K562 (cell line): ENCODE data around the gene ARNT2. TPM values are rescaled to one million over a fixed set of nuclear protein-coding genes. Genes with fewer than 3 reads are reported as not detected.

Experiments used
- ATAC-seq: fragments of 200-7000 bp; cut with Tn5 transposase; 3 replicates; pipeline ENCODE4 v1.9.1; 2020; ENCODE audit warnings: moderate library complexity
- BruUV-seq: library from RNA; stranded (reverse); fragments of 400-500 nt; replicated peaks from 2 replicates; lab custom pipeline; 2021; lab: Mats Ljungman, UMichigan
- CTCF ChIA-PET: fragments of 300-600 bp; formaldehyde crosslinking; extraction: SDS; loops from one replicate; lab custom pipeline; 2021; ENCODE audit warnings: low intra/inter-chr PET ratio; lab: Yijun Ruan, JAX
- POLR2A ChIA-PET: fragments of 300-600, 350-650 bp; sonication (Branson Sonifier 250); formaldehyde crosslinking; extraction: SDS; loops from one replicate; lab custom pipeline; 2021; ENCODE audit warnings: antibody characterized with exemption, inconsistent platforms; lab: Yijun Ruan, JAX
- DNase-seq, 4 experiments: peaks; one replicate each; pipeline versions ENCODE4 v3.0.0 to v3.0.0-alpha.2; 2011 to 2018; ENCODE audit warnings: low spot score in 3 of 4, mixed read lengths in 3 of 4; ENCODE audit errors: extremely low read depth in 1 of 4
- FAIRE-seq: peaks from 2 replicates; lab custom pipeline; 2011; peaks lifted over from hg19 to GRCh38; lab: Jason Lieb, UNC
- H2AFZ ChIP-seq: 2 replicates; pipeline ENCODE4 v1.6.0; 2011; ENCODE audit warnings: low read depth, low read length, control low read depth, inconsistent platforms
- H3K27ac ChIP-seq: fragments of 200-600 bp; 3 replicates; pipeline ENCODE4 v1.8.0; 2011; ENCODE audit warnings: low read depth, mild to moderate bottlenecking, control low read depth, inconsistent platforms, low read length, moderate library complexity, mixed read lengths; ENCODE audit errors: extremely low read depth
- H3K27me3 ChIP-seq, 2 experiments: fragments of 300-600 bp in 1 of 2; 2 replicates in 1 of 2; 3 replicates in 1 of 2; pipeline versions ENCODE4 v1.6.0 to v1.8.0; 2011; ENCODE audit warnings: inconsistent platforms in 2 of 2, low read length in 2 of 2, mild to moderate bottlenecking in 1 of 2, mixed read lengths in 1 of 2, moderate library complexity in 1 of 2; ENCODE audit not compliant: control insufficient read depth in 2 of 2, insufficient read depth in 2 of 2
- H3K36me3 ChIP-seq: fragments of 300-600 bp; 3 replicates; pipeline ENCODE4 v1.8.0; 2011; ENCODE audit warnings: mild to moderate bottlenecking, low read length, inconsistent platforms; ENCODE audit not compliant: control insufficient read depth, insufficient read depth
- H3K4me1 ChIP-seq, 2 experiments: fragments of 200-600 bp in 1 of 2; replicated peaks in 1 of 2; 2 replicates in 1 of 2; 3 replicates in 1 of 2; pipeline versions ENCODE4 v1.5.1 to v1.8.0; 2011; ENCODE audit warnings: inconsistent platforms in 2 of 2, low read length in 2 of 2, mild to moderate bottlenecking in 1 of 2, mixed read lengths in 1 of 2, moderate library complexity in 1 of 2; ENCODE audit not compliant: control insufficient read depth in 2 of 2, insufficient read depth in 2 of 2
- H3K4me2 ChIP-seq: 2 replicates; pipeline ENCODE4 v1.6.1; 2011; ENCODE audit warnings: low read length, control low read depth, inconsistent platforms, mixed read lengths; ENCODE audit not compliant: insufficient read depth
- H3K4me3 ChIP-seq: fragments of 200-600 bp; sonication (generic), shearing (Covaris generic); 2 replicates; pipeline ENCODE4 v1.5.1; 2016; ENCODE audit warnings: control low read depth, inconsistent platforms
- H3K79me2 ChIP-seq: fragments of 200-600 bp; 3 replicates; pipeline ENCODE4 v1.8.0; 2011; ENCODE audit warnings: low read length, inconsistent platforms; ENCODE audit not compliant: control insufficient read depth, insufficient read depth
- H3K9ac ChIP-seq, 2 experiments: 2 replicates each; pipeline versions ENCODE4 v1.6.0 to v1.6.1; 2011; ENCODE audit warnings: low read depth in 2 of 2, low read length in 2 of 2, control low read depth in 1 of 2, inconsistent platforms in 1 of 2, mild to moderate bottlenecking in 1 of 2, mixed read lengths in 1 of 2; ENCODE audit not compliant: insufficient read depth in 1 of 2
- H3K9me1 ChIP-seq: one replicate; pipeline ENCODE4 v1.6.0; 2011; ENCODE audit warnings: inconsistent platforms, mild to moderate bottlenecking, low read length, moderate library complexity; ENCODE audit not compliant: control insufficient read depth, insufficient read depth
- H3K9me3 ChIP-seq: replicated peaks from 2 replicates; pipeline ENCODE4 v1.5.1; 2011; ENCODE audit warnings: low read depth, low read length, inconsistent platforms; ENCODE audit not compliant: control insufficient read depth, insufficient read depth
- H4K20me1 ChIP-seq: replicated peaks from 2 replicates; pipeline ENCODE4 v1.6.1; 2011; ENCODE audit warnings: low read length, inconsistent platforms, mixed read lengths; ENCODE audit not compliant: control insufficient read depth, insufficient read depth
- CBFB ChIP-seq: sonication (generic); formaldehyde crosslinking; IDR thresholded peaks from 2 replicates; pipeline ENCODE4 v1.4.0; 2020; ENCODE audit warnings: mild to moderate bottlenecking, missing genetic modification reagents
- CBX2 ChIP-seq: fragments of 200-600 bp; sonication (generic); IDR thresholded peaks from one replicate; pipeline ENCODE4 v1.6.1; 2012; ENCODE audit warnings: mild to moderate bottlenecking, low read length, inconsistent platforms; ENCODE audit not compliant: insufficient read depth, poor library complexity, severe bottlenecking
- CHD4 ChIP-seq: fragments of 200-600 bp; sonication (generic); IDR thresholded peaks from 3 replicates; pipeline ENCODE4 v1.6.1; 2012; ENCODE audit warnings: low read depth, mild to moderate bottlenecking, mixed read lengths, low read length, inconsistent platforms; ENCODE audit not compliant: insufficient read depth, insufficient replicate concordance, poor library complexity, severe bottlenecking
- ERF ChIP-seq: fragments of 450-650 bp; formaldehyde crosslinking; IDR thresholded peaks from 2 replicates; pipeline ENCODE4 v1.4.0; 2020; ENCODE audit warnings: mild to moderate bottlenecking, mixed read lengths
- ETS1 ChIP-seq: conservative IDR thresholded peaks from 2 replicates; pipeline ENCODE4 v1.6.1; 2011; ENCODE audit warnings: low read depth, mild to moderate bottlenecking, low read length; ENCODE audit not compliant: control insufficient read depth
- HDAC3 ChIP-seq: fragments of 450-650 bp; IDR thresholded peaks from 2 replicates; pipeline ENCODE4 v1.6.1; 2018; ENCODE audit warnings: borderline replicate concordance, mild to moderate bottlenecking, moderate library complexity; ENCODE audit not compliant: partially characterized antibody
- NBN ChIP-seq: fragments of 450-650 bp; IDR thresholded peaks from 2 replicates; pipeline ENCODE4 v1.6.1; 2016; ENCODE audit warnings: low read depth, mild to moderate bottlenecking
- NCOA6 ChIP-seq: fragments of 450-650 bp; IDR thresholded peaks from 2 replicates; pipeline ENCODE4 v1.6.1; 2017; ENCODE audit warnings: mild to moderate bottlenecking
- SAP30 ChIP-seq: fragments of 200-600 bp; sonication (generic); IDR thresholded peaks from 2 replicates; pipeline ENCODE4 v1.6.1; 2012; ENCODE audit warnings: borderline replicate concordance, low read depth, mild to moderate bottlenecking, moderate library complexity, low read length, control low read depth, inconsistent platforms; ENCODE audit not compliant: insufficient read depth, poor library complexity, severe bottlenecking
- TARDBP ChIP-seq: fragments of 450-650 bp; IDR thresholded peaks from 2 replicates; pipeline ENCODE4 v1.6.1; 2016
- ZNF217 ChIP-seq: sonication (generic); formaldehyde crosslinking; IDR thresholded peaks from 2 replicates; pipeline ENCODE4 v1.8.0; 2022; ENCODE audit warnings: mild to moderate bottlenecking, missing genetic modification reagents
- ZNF668 ChIP-seq: fragments of 250-450 bp; sonication (Bioruptor Pico); IDR thresholded peaks from 2 replicates; pipeline ENCODE4 v1.8.0; 2022; ENCODE audit warnings: mild to moderate bottlenecking, inconsistent platforms
- ZNF830 ChIP-seq: fragments of 250-450 bp; sonication (Bioruptor Pico); IDR thresholded peaks from 2 replicates; pipeline ENCODE4 v1.5.0; 2021; ENCODE audit warnings: mild to moderate bottlenecking
- WGBS: fragments of 100-300 bp; shearing (Covaris generic); methylation state at CpG from one replicate; pipeline ENCODE4 v1.1.6; 2016; ENCODE audit warnings: low coverage, mixed read lengths; ENCODE audit not compliant: insufficient coverage; ENCODE audit errors: missing lambda C conversion rate; 5-methylcytosine and 5-hydroxymethylcytosine counted together
- in situ Hi-C: fragments of 300-500 bp; cut with MboI; formaldehyde crosslinking; loops from 4 replicates; pipeline ENCODE4 v1.15.0; 2018; ENCODE audit warnings: inconsistent platforms, mixed read lengths
- intact Hi-C: fragments of 100-400 bp; cut with micrococcal nuclease; formaldehyde crosslinking; loops from 2 replicates; pipeline ENCODE4 v1.14.2; 2022
- polyA plus RNA-seq, 8 experiments: library from polyadenylated mRNA; depleted of rRNA in 4 of 8; stranded (reverse) in 5 of 8; unstranded in 3 of 8; fragments of >200 nt; fragmentation: Nextera tagmentation in 2 of 8; fragmentation: Illumina TruSeq in 1 of 8; extraction: Ambion mirVana in 2 of 8; extraction: Trizol in 1 of 8; gene quantifications; 2 replicates each; pipeline versions ENCODE4 v1.2.1 to v1.2.3, GENCODE V29; 2011 to 2014; ENCODE audit warnings: inconsistent platforms in 1 of 8, missing spikeins in 1 of 8
- total RNA-seq, 7 experiments: library from RNA; depleted of rRNA in 6 of 7; stranded (reverse); fragments of >200 nt in 6 of 7; fragmentation: Illumina TruSeq in 2 of 7; extraction: Trizol in 2 of 7; gene quantifications; 2 replicates each; pipeline versions ENCODE4 v1.2.1 to v1.2.3, GENCODE V29; 2011 to 2021; ENCODE audit warnings: low replicate concordance in 1 of 7
- TF ChIP-seq, protein P1 (sequence below): fragments of 450-650 bp; formaldehyde crosslinking; IDR thresholded peaks from 2 replicates; pipeline ENCODE4 v1.4.0; 2022; ENCODE audit warnings: missing genetic modification characterization
- TF ChIP-seq, protein P2 (sequence below): sonication (generic); formaldehyde crosslinking; IDR thresholded peaks from 2 replicates; pipeline ENCODE4 v1.8.1; 2023; ENCODE audit warnings: mild to moderate bottlenecking, missing genetic modification reagents

Gene ARNT2
- total and polyA plus RNA-seq, 9 of the 15 experiments (the other 6 are each of a cell fraction or from before 2014, with no cell fraction given), result 0.01 TPM; not detected in 8

DNA sequence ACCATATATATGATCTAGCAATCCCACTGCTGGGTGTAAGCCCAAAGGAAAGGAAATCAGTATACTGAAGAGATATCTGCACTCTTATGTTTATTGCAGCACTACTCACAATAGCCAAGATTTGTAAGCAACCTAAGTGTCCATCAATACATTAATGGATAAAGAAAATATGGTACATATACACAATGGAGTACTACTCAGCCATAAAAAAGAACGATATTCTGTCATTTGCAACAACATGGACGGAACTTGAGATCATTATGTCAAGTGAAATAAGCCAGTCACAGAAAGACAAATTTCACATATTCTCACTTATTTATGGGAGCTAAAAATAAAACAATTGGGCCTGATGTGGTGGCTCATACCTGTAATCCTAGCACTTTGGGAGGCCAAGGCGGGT is 21.9 kb upstream of the ARNT2 start (continued):
- TF ChIP-seq, protein P1, sequence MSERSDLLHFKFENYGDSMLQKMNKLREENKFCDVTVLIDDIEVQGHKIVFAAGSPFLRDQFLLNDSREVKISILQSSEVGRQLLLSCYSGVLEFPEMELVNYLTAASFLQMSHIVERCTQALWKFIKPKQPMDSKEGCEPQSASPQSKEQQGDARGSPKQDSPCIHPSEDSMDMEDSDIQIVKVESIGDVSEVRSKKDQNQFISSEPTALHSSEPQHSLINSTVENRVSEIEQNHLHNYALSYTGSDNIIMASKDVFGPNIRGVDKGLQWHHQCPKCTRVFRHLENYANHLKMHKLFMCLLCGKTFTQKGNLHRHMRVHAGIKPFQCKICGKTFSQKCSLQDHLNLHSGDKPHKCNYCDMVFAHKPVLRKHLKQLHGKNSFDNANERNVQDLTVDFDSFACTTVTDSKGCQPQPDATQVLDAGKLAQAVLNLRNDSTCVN (CRISPR knock-in tag), result no peak
- TF ChIP-seq ERF (CRISPR knock-in tag), result no peak
- no peak for TF ChIP-seq CHD4
- TF ChIP-seq NBN, result no peak
- no peak for TF ChIP-seq ZNF217 (CRISPR knock-in tag)
- no peak for TF ChIP-seq CBX2

DNA sequence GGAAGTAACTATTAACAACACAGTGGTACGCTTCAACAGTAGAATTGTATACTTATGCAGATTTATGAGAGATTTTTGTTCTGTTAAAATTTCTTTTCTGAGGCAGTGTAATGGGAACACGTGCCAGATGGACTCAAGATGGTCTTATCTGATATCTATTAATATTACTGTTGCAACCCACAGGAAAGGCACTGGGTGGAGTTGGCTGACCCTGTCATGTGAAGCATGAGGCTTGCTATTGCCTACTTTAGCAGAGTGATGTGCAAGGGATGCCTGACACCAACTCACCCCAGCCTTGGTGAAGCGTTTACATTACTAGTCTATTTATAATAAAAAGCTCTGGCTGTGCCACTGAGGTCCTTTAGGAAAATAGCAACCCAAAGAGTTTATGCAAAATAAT is 19.8 kb upstream of the ARNT2 start:
- H3K36me3 ChIP-seq, result no peaks in the 10 kb centered on the region
- no peaks in the 10 kb centered on the region for H4K20me1 ChIP-seq
- H3K27ac ChIP-seq, result no peak overlapping the region
- BruUV-seq, result no TSS peak
- in situ Hi-C loops, result no loop called here
- H3K4me2 ChIP-seq, result no peak overlapping the region
- WGBS, result 0% methylated on average over 3 of the region's 3 CpGs
- DNase-seq (no peak), FAIRE-seq (no peak), ATAC-seq (no peak)
- H3K4me1 ChIP-seq, result no peaks in the 10 kb centered on the region
- H3K9me1 ChIP-seq, result no peaks in the 10 kb centered on the region
- H3K4me3 ChIP-seq, result no peak overlapping the region
- no peak overlapping the region for H2AFZ ChIP-seq
- no peaks in the 10 kb centered on the region for H3K79me2 ChIP-seq
- no peak overlapping the region for H3K9ac ChIP-seq
- H3K27me3 ChIP-seq, result peaks cover 6 to 12% of the 10 kb centered on the region in 2 experiments; a peak in 4 of 5 replicates
- intact Hi-C loops, result no loop called here
- no peaks in the 10 kb centered on the region for H3K9me3 ChIP-seq
- ChIA-PET POLR2A (no interaction called here), CTCF (no interaction called here)
- TF ChIP-seq, protein P2, sequence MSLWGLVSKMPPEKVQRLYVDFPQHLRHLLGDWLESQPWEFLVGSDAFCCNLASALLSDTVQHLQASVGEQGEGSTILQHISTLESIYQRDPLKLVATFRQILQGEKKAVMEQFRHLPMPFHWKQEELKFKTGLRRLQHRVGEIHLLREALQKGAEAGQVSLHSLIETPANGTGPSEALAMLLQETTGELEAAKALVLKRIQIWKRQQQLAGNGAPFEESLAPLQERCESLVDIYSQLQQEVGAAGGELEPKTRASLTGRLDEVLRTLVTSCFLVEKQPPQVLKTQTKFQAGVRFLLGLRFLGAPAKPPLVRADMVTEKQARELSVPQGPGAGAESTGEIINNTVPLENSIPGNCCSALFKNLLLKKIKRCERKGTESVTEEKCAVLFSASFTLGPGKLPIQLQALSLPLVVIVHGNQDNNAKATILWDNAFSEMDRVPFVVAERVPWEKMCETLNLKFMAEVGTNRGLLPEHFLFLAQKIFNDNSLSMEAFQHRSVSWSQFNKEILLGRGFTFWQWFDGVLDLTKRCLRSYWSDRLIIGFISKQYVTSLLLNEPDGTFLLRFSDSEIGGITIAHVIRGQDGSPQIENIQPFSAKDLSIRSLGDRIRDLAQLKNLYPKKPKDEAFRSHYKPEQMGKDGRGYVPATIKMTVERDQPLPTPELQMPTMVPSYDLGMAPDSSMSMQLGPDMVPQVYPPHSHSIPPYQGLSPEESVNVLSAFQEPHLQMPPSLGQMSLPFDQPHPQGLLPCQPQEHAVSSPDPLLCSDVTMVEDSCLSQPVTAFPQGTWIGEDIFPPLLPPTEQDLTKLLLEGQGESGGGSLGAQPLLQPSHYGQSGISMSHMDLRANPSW (CRISPR knock-in tag), result no peak
- no peak for TF ChIP-seq HDAC3
- TF ChIP-seq CBFB (CRISPR knock-in tag), result no peak
- no peak for TF ChIP-seq NCOA6
- TF ChIP-seq ZNF668 (CRISPR knock-in tag), result no peak
- no peak for TF ChIP-seq SAP30
- TF ChIP-seq ZNF830, result no peak
- TF ChIP-seq ETS1, result no peak
- TF ChIP-seq TARDBP, result no peak
